H1 (cell line): Measurements from ENCODE around the gene MACROD2. TPM values are rescaled to one million over a fixed set of nuclear protein-coding genes. Genes with fewer than 3 reads are reported as not detected.

ENCODE experiments used
- RAD21 ChIP-seq, 2 experiments: IDR thresholded peaks in 1 of 2; conservative IDR thresholded peaks in 1 of 2; 2 replicates each; pipeline ENCODE4 v1.6.1; 2011; ENCODE audit warnings: low read depth in 2 of 2, low read length in 2 of 2, improper control_type of control experiment in 1 of 2, inconsistent platforms in 1 of 2, mild to moderate bottlenecking in 1 of 2, moderate library complexity in 1 of 2
- RFX5 ChIP-seq: IDR thresholded peaks from 2 replicates; pipeline ENCODE4 v1.6.1; 2011; ENCODE audit warnings: low read depth, low read length, improper control_type of control experiment, borderline replicate concordance
- SP4 ChIP-seq: IDR thresholded peaks from 2 replicates; pipeline ENCODE4 v1.6.1; 2012; ENCODE audit warnings: low read length, inconsistent platforms
- polyA plus RNA-seq, 7 experiments: library from polyadenylated mRNA; depleted of rRNA in 3 of 7; stranded (reverse) in 5 of 7; unstranded in 2 of 7; fragments of >200 nt in 5 of 7; fragments of 200-250 nt in 2 of 7; gene quantifications; 1 replicate in 5 of 7; 2 replicates in 1 of 7; 4 replicates in 1 of 7; pipeline versions ENCODE4 v1.2.1 to v1.2.3, GENCODE V29; 2011 to 2013; ENCODE audit warnings: missing spikeins in 2 of 7, mixed read lengths in 2 of 7
- total RNA-seq: library from RNA; stranded (reverse); fragmentation: NEBNext Ultra II Directional; extraction: Animal tissue kit (Norgen Biotek cat#: 25700); gene quantifications from 2 replicates; pipeline ENCODE4 v1.2.1, GENCODE V29; 2021

The MACROD2 gene
- total and polyA plus RNA-seq, 2 of the 8 experiments (the other 6 are each of a cell fraction or from before 2014, with no cell fraction given) = 0.70 to 3.9 TPM

- TF ChIP-seq SP4 (no peak), RAD21 (IDR thresholded peaks at IDR 0.05 in 1 of 2, conservative IDR thresholded peaks at IDR 0.05 in 1 of 2; ENCODE audit: low read depth in 2 of 2, low read length in 2 of 2) (no peak), RFX5 (no peak)
These were observed 1169.4 kb downstream of the MACROD2 start (continued) for GRCh38 chr20:15164726-15165125.
